C4-2B (cell line): ENCODE data around the gene EIF2B2.

Experiments used
- H3K27ac ChIP-seq: fragments of 450-650 bp; 2 replicates; pipeline ENCODE4 v1.5.1; 2017
- CTCF ChIP-seq: fragments of 450-650 bp; conservative IDR thresholded peaks from 2 replicates; pipeline ENCODE4 v1.5.1; 2017; ENCODE audit warnings: mild to moderate bottlenecking
- ZFX ChIP-seq: fragments of 450-650 bp; IDR thresholded peaks from 2 replicates; pipeline ENCODE4 v1.6.1; 2017

Gene EIF2B2

GRCh38 chr14:75015496-75015895 is 12.8 kb downstream of the EIF2B2 start:
- TF ChIP-seq CTCF (no peak), ZFX (no peak)

DNA sequence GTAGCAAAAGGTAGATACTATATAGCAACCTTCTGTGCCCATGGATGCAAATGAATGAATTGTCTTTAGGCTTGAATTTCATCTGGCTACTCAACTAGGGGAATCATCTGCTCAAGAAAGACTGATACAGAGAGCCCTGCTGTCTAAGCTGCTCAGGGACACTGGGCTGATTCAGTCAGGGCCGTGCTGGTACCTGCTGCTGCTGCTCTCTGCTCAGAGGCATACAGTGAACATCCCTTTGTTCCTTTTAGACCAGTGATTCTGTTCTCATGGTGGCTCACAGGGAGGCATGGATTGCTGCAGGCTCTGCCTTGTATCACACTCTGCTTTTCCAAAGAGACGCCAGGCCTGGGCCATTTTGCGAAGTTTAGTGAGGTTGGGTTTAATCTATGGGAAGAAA is 14.1 kb downstream of the EIF2B2 start:
- TF ChIP-seq ZFX (no peak), CTCF (no peak)
- H3K27ac ChIP-seq: no peak overlapping the region

More at GRCh38 chr14:75015496-75015895, 12.8 kb downstream of the EIF2B2 start:
- no peak overlapping the region for H3K27ac ChIP-seq

DNA sequence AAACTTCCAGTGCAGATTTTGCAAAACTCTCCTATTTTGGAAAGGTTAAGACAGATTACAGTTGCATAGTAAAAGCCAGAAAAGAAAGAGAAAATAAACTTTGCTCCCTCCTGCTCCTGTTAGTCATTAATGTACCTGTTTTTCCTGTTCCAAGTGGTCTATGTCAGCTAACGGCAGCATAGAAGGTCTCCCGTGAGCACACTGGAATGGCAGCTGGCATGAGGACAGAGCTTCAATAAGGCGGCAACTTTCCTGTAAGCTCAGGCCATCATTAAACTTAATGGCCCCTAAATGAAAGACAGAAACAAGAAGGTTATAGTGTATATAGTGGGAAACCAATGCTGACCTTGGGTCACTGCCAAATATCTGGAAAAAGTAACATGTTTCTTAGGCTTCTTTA is 16.0 kb downstream of the EIF2B2 start:
- TF ChIP-seq ZFX (no peak), CTCF (no peak)
- H3K27ac ChIP-seq: no peak overlapping the region

DNA sequence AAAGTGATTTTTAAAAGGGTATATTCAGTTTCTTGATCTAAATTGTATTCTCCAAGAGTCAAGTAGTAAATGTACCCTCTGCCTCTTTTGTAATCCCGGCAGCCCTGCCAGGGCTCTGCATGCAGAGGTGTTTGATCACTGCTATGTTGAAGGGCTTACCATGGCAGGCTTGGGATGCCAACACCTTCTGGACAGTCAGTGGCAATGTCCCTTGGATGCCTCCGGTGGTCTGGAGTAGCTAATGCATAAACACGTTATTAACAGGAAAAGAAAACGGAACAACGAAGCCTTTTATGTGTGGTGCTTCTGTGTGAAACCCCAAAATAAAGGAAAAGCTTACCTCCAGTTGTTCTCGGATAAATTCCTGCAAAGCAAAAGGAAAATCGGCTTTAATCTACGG is 19.9 kb downstream of the EIF2B2 start:
- no peak for TF ChIP-seq ZFX
- peak; percentile 51 for TF ChIP-seq CTCF
- H3K27ac ChIP-seq: no peak overlapping the region

GRCh38 chr14:75023108-75023507 is 20.4 kb downstream of the EIF2B2 start:
- TF ChIP-seq ZFX (no peak), CTCF (no peak)
- H3K27ac ChIP-seq: no peak overlapping the region

DNA sequence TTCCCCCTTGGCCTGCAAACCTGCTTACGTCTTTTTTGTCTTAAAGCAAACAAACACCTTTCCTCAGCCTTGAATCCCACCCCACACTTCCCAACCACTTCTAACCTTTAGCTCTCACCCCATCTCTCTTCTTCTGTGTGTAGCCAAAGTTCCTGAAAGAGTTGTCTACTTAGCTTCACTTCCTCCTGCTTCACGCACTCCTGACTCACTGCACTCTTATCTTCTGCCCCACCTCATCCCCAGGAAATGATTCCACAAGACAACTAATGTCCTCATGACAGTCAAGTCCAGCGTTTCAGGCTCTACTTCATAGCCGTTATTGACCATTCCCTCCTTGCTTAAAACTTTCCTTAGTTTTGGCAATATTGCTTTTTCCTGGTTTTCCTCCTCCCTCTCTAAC is 22.4 kb downstream of the EIF2B2 start:
- H3K27ac ChIP-seq: no peak overlapping the region; the same call in 1 of the 2 replicates
- no peak for TF ChIP-seq CTCF
- no peak for TF ChIP-seq ZFX

DNA sequence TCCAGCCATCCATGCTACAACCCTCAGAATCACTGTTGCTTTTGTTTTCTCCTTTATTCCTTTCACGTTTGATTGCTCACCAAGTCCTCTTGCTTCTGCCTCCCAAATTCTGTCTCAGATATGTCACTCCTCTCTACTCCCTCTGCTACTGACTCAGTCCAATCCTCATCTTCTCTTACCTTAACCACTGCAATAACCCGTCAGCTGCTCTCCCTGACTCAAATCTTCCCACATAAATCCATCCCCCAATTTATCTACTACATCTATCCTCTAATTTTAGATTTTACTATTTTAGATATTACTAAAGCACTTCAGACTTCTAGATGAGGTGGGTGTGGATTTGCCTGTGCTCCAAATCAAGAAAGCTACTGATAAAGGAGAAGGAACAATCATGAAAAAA is 23.2 kb downstream of the EIF2B2 start:
- no peak overlapping the region for H3K27ac ChIP-seq
- TF ChIP-seq ZFX (no peak), CTCF (no peak)
